HG03432 (cell line): ENCODE results near the gene LRRK1.

ENCODE experiments used
- ATAC-seq: cut with Tn5 transposase; IDR thresholded peaks from one replicate; pipeline ENCODE4 v1.9.1; 2021; ENCODE audit warnings: mild to moderate bottlenecking, moderate library complexity; ENCODE audit not compliant: unreplicated experiment

Gene LRRK1

GRCh38 chr15:100890051-100890720, 29.0 kb upstream of the LRRK1 start:
- no peak for ATAC-seq

GRCh38 chr15:100890850-100891249, 28.3 kb upstream of the LRRK1 start:
- no peak for ATAC-seq

- ATAC-seq: no peak
Observed at GRCh38 chr15:100891307-100892012, 27.7 kb upstream of the LRRK1 start.

- ATAC-seq: no peak
Observed at GRCh38 chr15:100892013-100892355, 27.2 kb upstream of the LRRK1 start.

- ATAC-seq: no peak
Observed at GRCh38 chr15:100893261-100893963, 25.7 kb upstream of the LRRK1 start.

- ATAC-seq: no peak
Observed at GRCh38 chr15:100893964-100894295, 25.2 kb upstream of the LRRK1 start.

GRCh38 chr15:100895721-100896120, 23.4 kb upstream of the LRRK1 start:
- no peak for ATAC-seq

- no peak for ATAC-seq
Observed at GRCh38 chr15:100897221-100898151, 21.7 kb upstream of the LRRK1 start.

- ATAC-seq: no peak
Observed at GRCh38 chr15:100898152-100898490, 21.0 kb upstream of the LRRK1 start.

- ATAC-seq: no peak
Observed at GRCh38 chr15:100898661-100899462, 20.3 kb upstream of the LRRK1 start.

- ATAC-seq: no peak
Observed at GRCh38 chr15:100899601-100900000, 19.6 kb upstream of the LRRK1 start.

- no peak for ATAC-seq
Observed at GRCh38 chr15:100900136-100900794, 18.9 kb upstream of the LRRK1 start.

GRCh38 chr15:100900795-100901169, 18.4 kb upstream of the LRRK1 start:
- ATAC-seq: no peak

- ATAC-seq: no peak
Observed at GRCh38 chr15:100901296-100901695, 17.9 kb upstream of the LRRK1 start.

GRCh38 chr15:100901702-100902435, 17.3 kb upstream of the LRRK1 start:
- ATAC-seq: no peak

GRCh38 chr15:100902436-100903167, 16.6 kb upstream of the LRRK1 start:
- no peak for ATAC-seq

GRCh38 chr15:100903168-100903554, 16.0 kb upstream of the LRRK1 start:
- no peak for ATAC-seq

- no peak for ATAC-seq
Observed at GRCh38 chr15:100905850-100906249, 13.3 kb upstream of the LRRK1 start.

- no peak for ATAC-seq
Observed at GRCh38 chr15:100908466-100908865, 10.7 kb upstream of the LRRK1 start.
